GM21619 (cell line): ENCODE data around the gene CHST3.

Source experiments
- ATAC-seq: cut with Tn5 transposase; IDR thresholded peaks from one replicate; pipeline ENCODE4 v1.9.1; 2021; ENCODE audit not compliant: unreplicated experiment

Gene CHST3

DNA sequence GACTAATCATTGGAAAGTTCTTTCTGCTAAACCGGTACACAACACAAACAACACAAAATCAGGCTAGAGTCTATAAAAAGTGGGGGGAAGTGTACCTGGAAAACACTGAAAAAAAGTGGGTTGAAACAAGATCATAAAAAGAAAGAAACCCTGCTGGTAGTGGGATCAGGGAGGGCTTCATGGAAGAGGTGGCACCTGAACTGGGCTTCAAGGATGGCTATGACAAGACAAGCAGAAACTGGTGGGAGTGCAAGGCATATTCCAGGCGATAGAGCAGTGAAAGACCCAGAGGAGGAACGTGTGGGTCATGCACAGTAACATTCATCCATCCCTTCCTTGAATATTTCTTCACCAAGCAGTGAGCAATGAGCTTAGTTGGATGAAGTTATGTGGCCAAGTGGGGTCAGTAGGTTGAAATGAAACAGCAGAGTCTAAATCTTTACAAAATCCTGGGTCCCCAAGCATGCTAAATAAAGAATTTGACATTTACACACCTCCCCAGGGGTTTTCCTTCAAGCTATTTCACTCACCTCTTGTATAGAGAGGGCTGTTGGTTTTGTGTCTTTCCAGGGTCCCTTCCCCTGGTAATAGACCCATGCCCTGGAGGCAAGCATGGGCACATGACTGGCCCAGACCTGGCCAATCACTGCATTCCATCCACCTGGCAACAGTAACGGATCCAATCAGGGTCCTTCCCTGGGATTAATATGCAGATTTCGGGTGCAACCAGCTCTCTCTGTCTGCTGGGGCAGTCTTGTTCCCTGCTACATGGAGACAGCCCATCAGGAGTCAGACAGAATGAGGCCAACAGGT, 86.0 kb downstream of the CHST3 start:
- no peak for ATAC-seq

DNA sequence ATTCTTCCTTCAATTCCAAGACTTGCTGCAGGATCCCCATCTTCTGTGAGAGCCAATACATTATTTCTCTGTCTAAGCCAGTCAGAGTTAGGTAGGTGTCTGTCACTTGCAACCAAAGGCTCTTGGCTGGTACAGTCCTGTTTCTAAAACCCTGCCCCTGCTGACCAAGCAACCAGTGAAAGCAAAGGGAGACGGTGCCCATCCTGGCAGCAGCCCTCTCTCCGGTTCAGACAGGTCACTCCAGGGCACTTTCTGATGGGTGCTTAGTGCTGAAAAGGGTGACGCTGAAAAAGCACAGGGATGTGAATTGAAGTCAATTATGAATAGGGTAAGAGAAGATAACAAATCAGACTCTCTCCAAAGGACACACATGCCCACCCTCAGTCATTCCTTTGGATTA, 86.7 kb downstream of the CHST3 start:
- no peak for ATAC-seq

DNA sequence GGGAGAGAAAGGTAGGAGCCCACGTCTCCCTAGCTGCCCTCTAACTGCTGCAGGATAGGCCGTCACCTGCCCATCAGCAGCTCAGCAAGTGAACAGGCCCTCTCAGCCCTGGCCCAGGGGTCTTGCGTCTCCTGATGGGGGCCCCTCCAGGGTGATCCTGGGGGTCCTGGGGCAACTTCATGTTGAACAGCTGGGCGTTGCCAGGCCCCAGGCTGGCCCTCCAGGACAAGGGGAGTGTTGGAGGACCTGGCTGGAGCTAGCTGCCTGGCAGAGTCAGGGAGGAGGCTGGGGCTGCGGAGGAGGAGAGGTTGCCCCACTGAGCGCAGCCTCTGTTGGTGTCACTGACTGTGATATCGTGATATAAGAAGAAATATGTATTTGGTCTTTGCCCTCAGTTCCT, 89.5 kb downstream of the CHST3 start:
- no peak for ATAC-seq

DNA sequence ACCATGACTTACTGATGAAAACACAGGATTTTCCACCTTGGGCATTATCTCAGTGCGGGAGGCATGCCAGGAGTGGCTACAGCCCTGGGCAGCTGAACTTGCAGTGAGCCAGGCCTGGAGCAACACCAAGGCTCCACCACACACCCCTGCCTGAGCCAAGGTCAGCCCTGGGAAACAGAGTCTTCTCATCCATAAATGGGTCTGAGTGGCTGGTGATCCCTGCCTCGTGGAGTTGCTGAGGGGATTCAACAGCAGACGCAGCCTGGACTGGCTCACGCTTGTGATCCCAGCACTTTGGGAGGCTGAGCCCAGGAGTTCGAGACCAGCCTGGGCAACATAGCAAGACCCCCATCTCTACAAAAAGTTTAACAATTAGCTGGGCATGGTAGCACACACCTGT, 91.9 kb downstream of the CHST3 start:
- ATAC-seq, result no peak

DNA sequence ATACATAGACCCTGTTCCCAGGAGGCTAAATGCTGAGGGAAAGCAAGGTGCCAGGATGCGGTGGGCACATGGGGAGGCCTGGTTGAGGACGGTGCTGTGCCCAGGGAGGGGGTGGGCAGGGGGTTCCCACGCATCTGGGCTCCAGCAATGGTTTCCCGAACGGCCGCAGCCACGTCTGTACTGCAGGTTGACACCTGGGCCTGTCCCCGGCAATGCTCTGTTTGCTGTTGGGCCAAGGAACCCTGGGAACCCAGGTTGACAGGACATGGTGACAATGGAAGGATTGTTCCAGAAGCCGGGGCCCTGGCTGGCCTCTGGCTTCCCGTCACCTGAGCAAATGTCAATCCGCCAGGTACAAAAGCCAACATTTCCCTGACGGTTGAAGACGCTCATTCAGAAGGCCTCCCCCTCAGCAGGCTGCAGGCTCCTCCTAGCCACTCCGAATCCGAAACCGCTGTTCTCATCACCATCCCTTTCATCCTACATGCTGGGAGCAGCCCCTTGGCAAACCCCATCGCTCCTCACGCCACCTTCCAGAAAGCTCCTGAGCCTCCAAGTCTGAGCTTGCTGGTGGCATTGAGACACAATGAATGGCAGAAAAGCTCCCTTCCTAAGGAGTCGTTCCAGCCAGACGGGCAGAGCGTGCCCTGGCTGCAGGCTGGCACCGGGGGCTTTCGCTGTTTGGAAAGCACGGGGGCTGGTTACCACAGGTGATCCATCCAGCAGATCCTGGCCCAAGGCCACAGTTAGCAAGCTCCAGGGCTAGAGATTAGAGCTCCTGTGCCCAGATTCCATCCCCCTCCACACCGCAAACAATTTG, 92.9 kb downstream of the CHST3 start:
- no peak for ATAC-seq

DNA sequence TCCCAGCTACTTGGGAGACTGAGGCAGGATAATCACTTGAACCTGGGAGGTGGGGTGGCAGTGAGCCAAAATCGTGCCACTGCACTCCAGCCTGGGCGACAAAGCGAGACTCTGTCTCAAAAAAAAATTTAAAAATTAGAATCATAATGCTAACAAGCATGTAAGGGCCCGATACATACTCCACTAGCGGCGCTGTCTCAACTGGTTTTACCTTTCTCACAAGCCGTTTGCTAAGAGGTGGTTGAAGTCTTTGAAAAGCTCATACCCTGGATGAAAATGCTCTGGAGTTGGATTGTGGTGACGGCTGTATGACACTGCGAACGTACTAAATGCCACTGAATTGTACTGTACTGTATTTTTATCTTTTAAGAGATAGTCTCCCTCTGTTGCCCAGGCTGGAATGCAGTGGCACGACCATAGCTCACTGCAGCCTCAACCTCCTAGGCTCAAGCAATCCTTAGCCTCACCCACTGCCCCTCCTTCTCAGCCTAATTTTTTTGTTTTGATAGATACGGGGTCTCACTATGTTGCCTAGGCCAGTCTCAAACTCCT, 94.2 kb downstream of the CHST3 start:
- ATAC-seq, result no peak

DNA sequence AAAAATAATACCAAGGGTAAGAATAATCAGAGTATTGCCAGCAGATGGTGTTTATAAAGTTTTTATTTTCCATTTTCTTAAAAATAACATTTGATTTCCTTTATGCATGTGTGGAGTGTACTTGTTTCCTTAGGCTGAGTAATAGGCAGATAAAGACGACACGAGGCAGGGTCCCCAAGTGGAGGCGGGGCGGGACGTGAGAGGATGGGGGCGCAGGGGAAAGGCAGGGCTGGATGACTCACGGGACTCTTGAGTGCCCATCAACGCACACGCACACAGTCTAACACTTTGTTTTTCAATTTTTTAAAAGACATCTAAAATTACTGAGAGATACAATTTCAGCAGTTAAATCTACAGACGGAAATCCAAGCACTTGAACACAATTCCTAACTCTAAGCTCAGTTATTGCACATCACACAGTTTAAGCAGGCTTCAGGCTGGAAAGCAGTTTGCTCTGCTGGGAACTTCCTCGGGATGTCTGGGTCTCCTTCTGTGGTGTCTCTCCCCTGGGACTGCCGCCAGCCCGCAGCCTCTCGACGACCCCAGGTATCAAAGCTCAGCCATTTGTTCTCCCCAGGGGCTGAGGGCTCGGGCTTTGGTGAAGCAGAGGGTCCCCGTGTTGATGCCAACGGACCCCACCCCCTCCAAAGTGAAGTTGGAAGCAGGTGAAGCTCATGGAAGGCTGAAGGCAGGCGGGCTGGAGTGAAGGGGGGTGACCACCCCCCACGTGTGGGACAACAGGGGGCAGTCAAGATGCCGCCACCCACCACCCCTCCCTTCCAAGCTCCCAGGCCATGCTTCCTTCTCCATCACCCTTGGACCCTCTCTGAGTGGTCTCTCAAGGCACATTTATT, 95.0 kb downstream of the CHST3 start:
- no peak for ATAC-seq

DNA sequence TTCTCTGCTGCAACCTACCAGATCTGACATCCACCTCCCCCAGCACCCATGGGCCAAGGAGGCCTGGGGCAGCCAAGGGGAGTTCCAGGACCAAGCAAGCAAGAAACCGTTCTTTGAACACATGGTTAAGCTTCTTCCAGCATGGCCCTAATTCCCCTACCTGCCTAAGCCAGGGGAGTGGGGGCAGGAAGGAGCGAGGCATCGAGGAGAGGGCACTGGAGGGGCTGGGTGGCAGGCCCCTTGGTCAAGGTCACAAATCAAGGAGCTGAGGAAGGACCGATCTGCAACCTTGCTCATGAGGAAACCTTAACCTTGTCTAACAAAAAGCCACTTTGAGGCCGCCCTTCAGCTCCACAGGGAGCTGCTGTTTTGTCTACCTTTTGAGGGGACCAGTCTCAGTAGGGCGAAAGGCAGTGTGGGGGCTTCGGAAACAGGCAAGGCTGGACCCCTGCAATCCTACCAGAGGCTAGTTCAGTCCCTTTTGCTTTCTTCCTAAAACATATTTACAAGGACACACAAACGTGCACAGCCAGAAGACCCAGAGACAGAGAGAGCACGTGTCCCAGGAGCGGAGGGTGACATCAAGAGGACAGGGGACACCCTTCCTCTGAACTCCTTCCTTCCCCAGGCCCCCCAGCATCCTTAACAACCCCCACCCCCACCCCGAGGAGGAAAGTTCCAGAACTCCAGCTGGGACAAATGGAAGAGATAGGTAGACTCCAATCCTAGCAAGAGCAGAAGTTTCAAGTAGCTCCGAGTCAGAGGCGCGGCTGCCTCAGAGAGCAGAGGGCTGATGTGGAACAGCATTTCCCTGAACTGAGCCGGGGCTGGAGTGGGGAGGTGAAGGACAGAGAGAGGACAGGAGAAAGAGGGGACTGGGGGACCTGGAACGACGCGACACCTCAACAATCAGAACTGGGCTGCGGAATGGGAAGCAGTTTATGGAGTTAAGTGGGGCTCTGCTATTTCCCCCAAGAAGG, 95.9 kb downstream of the CHST3 start:
- ATAC-seq, result no peak

DNA sequence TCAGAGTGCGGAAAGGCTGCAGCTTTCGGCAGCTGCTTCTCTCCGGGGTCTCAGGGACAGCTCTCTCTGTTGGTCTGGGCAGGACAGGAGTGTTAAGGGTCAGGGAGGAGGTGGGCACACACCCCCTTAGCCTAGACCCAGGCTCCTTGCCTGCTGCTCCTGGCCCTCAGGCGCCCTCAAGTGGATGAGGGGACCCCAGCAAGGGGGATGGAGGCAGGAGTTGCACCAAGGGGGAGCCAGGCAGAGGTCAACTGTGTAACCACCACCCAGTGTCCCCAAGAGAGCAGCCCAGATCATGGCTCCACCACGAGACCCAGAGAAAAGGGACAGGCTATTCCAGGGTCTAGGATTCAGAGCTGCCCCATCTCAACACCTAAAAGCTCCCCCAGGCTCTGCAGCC, 97.3 kb downstream of the CHST3 start:
- ATAC-seq, result no peak

DNA sequence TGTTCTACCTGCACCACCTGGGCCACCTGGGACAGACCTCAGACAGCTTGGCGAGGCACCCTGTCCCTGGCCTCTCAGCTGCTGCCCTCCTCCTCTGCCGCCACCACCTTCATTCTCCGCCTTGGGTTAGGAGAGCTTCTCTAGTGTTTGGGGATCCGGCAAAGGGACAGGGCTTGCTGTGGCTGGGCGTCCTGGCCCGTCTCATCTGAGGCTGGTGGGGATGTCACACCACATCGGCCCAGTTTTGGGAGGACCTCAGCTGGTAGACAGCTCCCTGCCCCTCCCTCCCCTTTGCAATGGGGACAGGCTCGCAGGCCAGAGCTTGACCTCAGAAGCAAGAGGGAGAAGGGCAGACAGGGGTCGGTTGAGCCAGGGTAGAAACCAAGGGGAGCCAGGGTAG, 97.7 kb downstream of the CHST3 start:
- ATAC-seq, result no peak

DNA sequence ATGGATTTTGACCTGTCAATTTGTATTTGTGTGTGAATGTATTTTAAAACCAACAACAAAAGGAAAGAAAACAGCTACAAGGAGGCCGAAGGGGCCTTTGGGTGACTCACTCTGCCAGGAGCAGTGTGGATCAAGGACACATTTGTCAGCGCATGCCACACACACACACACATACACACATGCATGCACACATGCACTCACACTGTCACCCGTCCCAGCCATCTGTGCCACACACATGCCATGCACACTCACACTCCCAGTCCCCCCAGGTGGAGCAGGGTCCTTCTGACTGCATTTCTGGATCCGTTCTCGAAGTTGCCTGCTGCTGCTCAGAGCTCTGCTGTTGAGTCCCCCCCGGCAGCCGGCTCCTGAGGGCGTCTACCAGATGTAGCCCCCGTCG, 98.2 kb downstream of the CHST3 start:
- no peak for ATAC-seq
